Activated CD4-positive, alpha-beta T cell treated with anti-CD3 and anti-CD28 coated beads for 4 hours (primary cell): Measurements from ENCODE around the gene EXOC6B.

Experiments
- DNase-seq, 2 donors: peaks; one replicate each; pipeline ENCODE4 v3.0.0-alpha.2; 2020

Gene EXOC6B

GRCh38 chr2:72825257-72826155, at the start of gene EXOC6B:
Gene EXOC6B (minus strand): TSS chr2:72826033.
- peak; percentile 81 to 90 for DNase-seq

DNA sequence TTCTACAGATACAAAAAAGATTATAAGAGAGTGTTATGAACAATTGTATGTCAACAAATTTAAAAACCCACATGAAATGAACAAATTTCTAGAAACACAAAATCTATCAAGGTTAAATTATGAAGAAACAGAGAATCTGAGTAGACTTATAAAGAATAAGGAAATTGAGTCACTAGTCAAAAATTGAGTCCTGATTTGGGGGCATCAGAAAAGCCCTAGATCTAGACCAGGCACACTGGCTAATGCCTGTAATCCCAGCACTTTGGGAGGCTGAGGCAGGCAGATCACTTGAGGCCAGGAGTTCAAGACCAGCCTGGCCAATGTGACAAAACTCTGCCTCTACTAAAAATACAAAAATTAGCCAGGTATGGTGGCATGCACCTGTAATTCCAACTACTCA, 46.0 kb upstream of the EXOC6B start:
- DNase-seq = no peak

DNA sequence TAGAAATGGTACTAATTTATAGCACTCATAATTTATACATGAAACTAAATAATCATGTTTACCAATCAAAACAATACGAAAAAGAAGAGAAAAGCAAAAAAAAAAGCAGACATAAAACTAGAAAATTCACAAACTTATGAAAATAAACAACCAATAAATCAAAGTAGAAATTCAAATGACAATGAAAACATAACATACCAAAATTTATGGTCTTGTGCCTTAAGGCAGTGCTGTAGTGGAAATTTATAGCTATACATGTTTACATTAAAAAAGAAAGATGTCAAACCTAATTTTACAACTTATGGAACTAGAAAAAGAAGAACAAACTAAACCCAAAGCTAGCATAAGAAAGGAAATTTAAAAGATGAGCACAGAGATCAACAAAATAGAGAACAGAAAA, 45.2 kb upstream of the EXOC6B start:
- DNase-seq = no peak

- no peak for DNase-seq
Observed at GRCh38 chr2:72864500-72864899, 38.7 kb upstream of the EXOC6B start.

- DNase-seq = no peak
Observed at GRCh38 chr2:72863046-72863445, 37.2 kb upstream of the EXOC6B start.

DNA sequence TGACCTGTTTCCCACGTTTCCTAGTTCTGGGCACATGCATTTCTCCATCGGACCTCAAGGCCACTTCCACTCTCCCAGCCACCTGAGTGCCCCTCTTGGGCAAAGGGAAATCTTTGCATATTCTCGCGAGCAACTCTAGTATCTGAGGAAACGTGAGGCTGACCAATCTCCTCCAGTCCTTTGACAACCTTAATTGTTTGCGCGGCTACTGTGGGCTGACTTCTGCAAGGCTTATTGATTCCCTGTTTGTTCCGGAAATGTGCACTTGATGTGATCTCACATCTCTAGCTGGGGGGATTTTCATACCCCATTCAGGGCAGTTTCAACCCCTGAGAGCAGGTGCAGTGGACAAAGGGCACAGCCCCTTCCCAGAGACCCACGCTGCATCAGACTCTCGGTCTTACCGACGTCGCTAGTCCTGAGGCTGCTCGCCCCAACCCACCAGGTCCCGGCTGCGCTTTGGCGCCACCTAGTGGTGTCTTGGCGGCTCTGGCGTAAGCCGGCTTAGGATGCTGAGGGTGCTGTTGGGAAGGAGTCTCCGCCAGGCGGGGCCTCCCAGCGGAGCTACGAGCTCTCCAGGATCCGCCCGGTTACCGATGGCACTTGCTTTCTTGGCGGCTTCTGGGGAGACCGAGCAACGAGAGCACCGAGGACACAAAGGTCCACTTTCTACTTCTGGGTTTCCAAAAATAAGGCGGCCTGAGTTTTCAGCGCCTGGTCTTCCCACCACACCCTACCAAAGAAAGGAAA, 36.6 kb upstream of the EXOC6B start:
- DNase-seq = peak; percentile 79 to 83

GRCh38 chr2:72859831-72860262, 34.0 kb upstream of the EXOC6B start:
- peak; percentile 53 to 71 for DNase-seq

- no peak for DNase-seq
Observed at GRCh38 chr2:72851333-72851732, 25.5 kb upstream of the EXOC6B start.

- DNase-seq = no peak
Observed at GRCh38 chr2:72849138-72849462, 23.3 kb upstream of the EXOC6B start.

- no peak for DNase-seq
Observed at GRCh38 chr2:72848436-72849137, 22.8 kb upstream of the EXOC6B start.

- DNase-seq = no peak
Observed at GRCh38 chr2:72847534-72848315, 21.9 kb upstream of the EXOC6B start.

DNA sequence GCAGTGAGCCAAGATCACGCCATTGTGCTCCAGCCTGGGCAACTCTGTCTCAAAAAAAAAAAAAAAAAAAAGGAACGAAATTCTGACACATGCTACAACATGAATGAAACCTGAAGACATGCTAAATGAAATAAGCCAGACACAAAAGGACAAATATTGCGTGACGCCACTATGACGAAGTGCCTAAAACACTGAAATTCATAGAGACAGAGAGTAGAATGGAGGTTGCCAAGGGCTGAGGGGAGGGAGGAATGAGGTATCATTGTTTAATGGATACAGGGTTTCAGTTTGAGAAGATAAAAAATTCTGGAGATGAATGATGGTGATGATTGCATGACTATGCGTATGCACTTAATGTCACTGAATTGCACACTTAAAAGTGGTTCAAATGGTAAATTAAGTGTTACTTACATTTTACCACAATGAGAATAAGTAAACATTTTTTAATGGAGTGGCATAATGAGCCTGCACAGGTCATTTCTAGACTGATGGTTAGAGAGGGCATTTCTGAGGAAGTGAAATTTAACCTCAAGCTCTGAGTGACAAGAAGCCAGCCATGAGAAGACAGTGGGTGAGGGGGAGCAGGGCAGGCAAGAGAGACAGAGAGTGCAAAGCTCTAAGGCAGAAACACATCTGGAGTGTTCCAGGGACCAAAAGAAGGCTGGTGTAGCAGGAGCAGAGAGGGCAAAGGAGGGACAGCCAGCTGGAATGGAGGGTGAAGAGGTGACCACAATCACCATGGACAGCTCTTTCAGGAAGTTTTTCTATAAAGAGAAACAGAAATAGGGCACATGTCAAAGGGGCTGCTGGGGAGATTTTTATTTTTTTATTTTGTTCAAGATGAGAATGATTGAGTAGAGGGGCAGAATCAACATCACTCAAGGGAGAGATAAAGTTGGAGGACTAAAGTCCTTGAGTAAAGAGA, 20.6 kb upstream of the EXOC6B start:
- no peak for DNase-seq

DNA sequence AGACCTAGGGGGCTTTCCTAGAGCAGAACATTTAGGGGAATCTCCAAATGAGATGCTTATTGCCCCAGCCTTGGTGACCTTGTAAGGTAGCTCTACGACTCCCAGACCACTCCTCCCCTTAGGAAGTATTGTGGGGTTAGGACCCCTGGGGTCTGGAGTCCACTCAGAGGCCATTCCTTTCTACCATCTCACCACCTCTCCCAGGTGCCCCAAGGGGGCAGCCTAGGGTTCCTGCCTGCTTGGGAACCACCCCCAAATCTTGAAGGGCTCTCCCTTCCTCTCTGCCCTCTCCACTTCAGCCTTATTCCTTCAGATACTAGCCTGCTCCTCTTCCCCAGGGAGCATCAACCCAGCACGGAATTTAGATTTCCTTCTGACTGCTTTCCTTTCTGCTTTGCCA, 17.5 kb upstream of the EXOC6B start:
- no peak for DNase-seq

DNA sequence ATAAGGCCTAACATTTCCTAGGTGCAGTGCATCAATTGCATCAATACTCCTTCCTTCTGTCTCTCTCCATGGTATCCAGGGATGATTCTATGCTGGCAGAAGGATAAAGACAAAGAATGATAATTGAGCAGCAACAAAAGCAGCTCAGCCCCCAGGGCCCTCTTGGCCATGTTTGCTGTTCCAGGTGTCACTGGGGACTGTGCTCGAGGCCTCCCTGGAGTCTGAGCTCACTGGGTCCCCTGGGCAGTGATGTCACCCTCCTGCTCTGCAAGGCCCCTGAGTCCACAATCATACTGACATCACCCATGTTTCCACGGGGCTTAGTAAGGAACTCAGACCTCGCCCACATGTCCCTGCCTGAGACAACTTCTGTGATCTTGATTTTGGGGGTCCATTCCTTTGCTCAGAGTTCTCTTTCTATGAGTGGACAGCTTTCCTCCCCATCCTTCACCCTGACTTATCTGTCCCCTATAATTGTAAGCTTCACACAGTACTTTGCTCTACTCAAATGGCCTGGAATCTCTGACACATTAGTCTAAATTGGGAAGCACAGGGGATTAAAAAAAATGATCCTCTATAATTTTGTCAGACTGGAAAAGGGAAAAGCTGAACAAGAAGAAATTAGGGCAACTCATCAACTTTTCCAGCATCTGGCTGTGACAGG, 15.8 kb upstream of the EXOC6B start:
- DNase-seq = no peak

DNA sequence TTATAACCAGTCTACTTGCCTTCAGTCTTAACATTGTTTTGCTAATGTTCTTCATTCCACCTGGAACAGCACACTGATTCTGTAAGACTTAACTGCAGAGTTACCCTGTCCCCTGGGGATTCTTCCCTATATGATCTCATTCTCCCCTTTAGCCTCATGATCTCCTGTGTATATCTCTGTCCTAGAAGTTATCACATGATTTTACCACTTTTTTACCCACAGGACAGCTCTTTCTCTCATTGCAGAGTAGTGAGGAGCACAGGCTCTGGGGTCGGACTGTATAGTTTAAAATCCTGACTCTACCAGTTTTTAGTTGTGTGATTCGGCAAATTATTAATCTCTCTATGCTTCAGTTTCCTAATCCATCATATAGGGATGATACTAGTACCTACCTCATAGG, 14.2 kb upstream of the EXOC6B start:
- no peak for DNase-seq

DNA sequence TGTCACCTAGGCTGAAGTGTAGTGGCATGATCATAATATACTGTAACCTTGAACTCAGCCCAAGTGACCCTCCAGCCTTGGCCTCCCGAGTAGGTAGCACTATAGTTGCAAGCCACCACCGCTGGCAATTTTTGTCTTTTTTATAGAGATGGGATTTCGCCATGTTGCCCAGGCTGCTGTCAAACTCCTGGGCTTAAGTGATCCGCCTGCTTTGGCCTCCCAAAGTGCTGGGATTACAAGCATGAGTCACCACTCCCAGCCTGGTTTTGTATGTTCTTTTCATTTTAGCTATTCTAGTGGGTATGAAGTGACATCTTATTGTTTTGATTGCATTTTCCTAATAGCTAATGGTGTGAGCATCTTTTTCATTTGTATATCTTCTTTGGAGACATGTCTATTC, 11.3 kb upstream of the EXOC6B start:
- DNase-seq = no peak

DNA sequence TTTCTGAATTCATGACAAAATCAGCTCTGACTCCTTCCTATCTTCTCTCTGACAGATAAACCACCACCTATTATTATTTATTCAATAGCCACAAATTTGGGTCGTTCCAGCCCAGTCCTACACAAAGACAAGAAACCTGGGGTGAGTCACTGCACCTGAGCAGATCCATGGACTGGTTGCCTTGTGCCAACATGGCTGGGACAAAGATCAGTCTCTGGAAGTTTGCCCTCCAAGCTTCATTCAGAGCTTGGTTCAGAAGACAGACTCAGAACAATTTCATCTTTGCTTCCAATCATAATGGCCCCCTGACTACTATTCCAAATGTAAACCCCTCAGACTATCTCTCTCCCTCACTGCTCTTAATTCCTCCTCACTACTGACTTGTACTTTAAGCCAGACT, 9.6 kb upstream of the EXOC6B start:
- no peak for DNase-seq

GRCh38 chr2:72834596-72834995, 8.8 kb upstream of the EXOC6B start:
- DNase-seq = no peak

DNA sequence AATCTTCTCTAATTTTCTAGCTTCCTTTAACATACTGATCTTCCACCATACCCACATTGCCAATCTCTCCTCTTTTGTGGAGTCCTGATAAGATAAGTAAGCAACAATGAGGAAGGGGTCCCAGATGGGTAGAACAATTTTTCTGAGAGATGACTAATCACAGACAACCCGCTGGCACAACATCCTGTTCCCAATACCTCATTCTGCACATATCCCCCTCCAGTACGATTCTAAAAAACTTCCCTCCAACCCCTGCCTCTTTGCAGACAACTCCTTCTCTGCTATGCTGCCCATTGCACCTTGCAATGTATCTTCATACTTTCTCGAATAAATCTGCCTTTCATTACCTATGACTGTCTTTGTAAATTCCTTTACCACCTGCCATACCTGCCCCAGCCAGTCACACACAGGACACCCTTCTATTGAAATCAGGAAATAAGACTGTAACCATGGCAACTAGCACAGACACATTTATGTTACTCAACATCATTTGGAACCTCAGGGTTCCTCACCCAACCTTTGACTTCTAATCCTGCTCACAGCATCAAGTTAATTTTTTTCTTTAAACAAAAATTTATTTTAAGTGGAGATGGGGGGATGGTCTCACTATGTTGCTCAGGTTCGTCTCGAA, 7.4 kb upstream of the EXOC6B start:
- DNase-seq = no peak

- DNase-seq = no peak
Observed at GRCh38 chr2:72830273-72830672, 4.4 kb upstream of the EXOC6B start.
